PC-9 (cell line): ENCODE data around the gene SAMHD1. TPM values are rescaled to one million over a fixed set of nuclear protein-coding genes. Genes with fewer than 3 reads are reported as not detected.

Source experiments
- BruUV-seq: library from RNA; stranded (reverse); fragments of 400-500 nt; replicated peaks from 2 replicates; lab custom pipeline; 2021; lab: Mats Ljungman, UMichigan
- CTCF ChIA-PET: fragments of 300-600 bp; sonication (Branson Sonifier 250); formaldehyde crosslinking; loops from one replicate; lab custom pipeline; 2022; ENCODE audit warnings: antibody characterized with exemption; lab: Charles Lee
- POLR2A ChIA-PET: fragments of 300-600 bp; sonication (Branson Sonifier 250); formaldehyde crosslinking; loops from one replicate; lab custom pipeline; 2022; ENCODE audit warnings: antibody characterized with exemption; ENCODE audit not compliant: unreplicated experiment; lab: Charles Lee
- DNase-seq, 2 experiments: peaks; one replicate each; pipeline versions ENCODE4 v3.0.0 to v3.0.0-alpha.2; 2015 to 2022; ENCODE audit warnings: mixed read lengths in 1 of 2
- H2AFZ ChIP-seq: fragments of 200-600 bp; sonication (generic); 2 replicates; pipeline ENCODE4 v1.8.1; 2017; ENCODE audit warnings: antibody characterized with exemption
- H3F3A ChIP-seq: fragments of 200-600 bp; sonication (generic); 2 replicates; pipeline ENCODE4 v1.8.1; 2017; ENCODE audit warnings: antibody characterized with exemption, mild to moderate bottlenecking, low read depth; ENCODE audit not compliant: insufficient read depth
- H3K27ac ChIP-seq: fragments of 200-600 bp; sonication (generic); 2 replicates; pipeline ENCODE4 v1.6.1; 2016; ENCODE audit warnings: mixed run types
- H3K27me3 ChIP-seq: fragments of 200-600 bp; sonication (generic); 2 replicates; pipeline ENCODE4 v1.6.1; 2016; ENCODE audit warnings: low read depth, mixed run types; ENCODE audit not compliant: insufficient read depth
- H3K36me3 ChIP-seq: fragments of 200-600 bp; sonication (generic); 2 replicates; pipeline ENCODE4 v1.6.1; 2016; ENCODE audit warnings: low read depth, mixed run types
- H3K4me1 ChIP-seq: fragments of 200-600 bp; sonication (generic); replicated peaks from 2 replicates; pipeline ENCODE4 v1.6.1; 2016; ENCODE audit warnings: mixed run types; ENCODE audit not compliant: insufficient read depth
- H3K4me2 ChIP-seq: fragments of 200-600 bp; sonication (generic); 2 replicates; pipeline ENCODE4 v1.6.1; 2017; ENCODE audit warnings: mixed run types
- H3K4me3 ChIP-seq: fragments of 200-600 bp; sonication (generic); 2 replicates; pipeline ENCODE4 v1.6.1; 2016; ENCODE audit warnings: mixed run types
- H3K79me2 ChIP-seq: fragments of 200-600 bp; sonication (generic); 2 replicates; pipeline ENCODE4 v1.6.1; 2017; ENCODE audit warnings: low read depth, mixed run types
- H3K9me2 ChIP-seq: fragments of 200-600 bp; sonication (generic); 2 replicates; pipeline ENCODE4 v1.8.1; 2017; ENCODE audit warnings: mild to moderate bottlenecking; ENCODE audit not compliant: insufficient read depth
- H3K9me3 ChIP-seq: fragments of 200-600 bp; sonication (generic); 2 replicates; pipeline ENCODE4 v1.8.1; 2016; ENCODE audit warnings: low read depth; ENCODE audit not compliant: insufficient read depth
- H4K20me1 ChIP-seq: fragments of 200-600 bp; sonication (generic); 2 replicates; pipeline ENCODE4 v1.8.1; 2017; ENCODE audit not compliant: insufficient read depth
- CTCF ChIP-seq: fragments of 200-600 bp; sonication (generic); conservative IDR thresholded peaks from 2 replicates; pipeline ENCODE4 v1.6.1; 2017; ENCODE audit warnings: mixed run types, antibody characterized with exemption, mild to moderate bottlenecking, moderate library complexity
- EZH2 ChIP-seq: fragments of 200-600 bp; sonication (generic); IDR thresholded peaks from 2 replicates; pipeline ENCODE4 v1.8.0; 2017; ENCODE audit warnings: antibody characterized with exemption, low read depth
- intact Hi-C: fragments of 100-400 bp; cut with micrococcal nuclease; formaldehyde crosslinking; loops from one replicate; pipeline ENCODE4 v1.10.0; 2022; ENCODE audit not compliant: unreplicated experiment
- total RNA-seq: library from RNA; stranded (reverse); gene quantifications from 2 replicates; pipeline ENCODE4 v1.2.3, GENCODE V29; 2021

Gene SAMHD1
- total RNA-seq, 1 experiment from 2014 or later, result 21.2 TPM

DNA sequence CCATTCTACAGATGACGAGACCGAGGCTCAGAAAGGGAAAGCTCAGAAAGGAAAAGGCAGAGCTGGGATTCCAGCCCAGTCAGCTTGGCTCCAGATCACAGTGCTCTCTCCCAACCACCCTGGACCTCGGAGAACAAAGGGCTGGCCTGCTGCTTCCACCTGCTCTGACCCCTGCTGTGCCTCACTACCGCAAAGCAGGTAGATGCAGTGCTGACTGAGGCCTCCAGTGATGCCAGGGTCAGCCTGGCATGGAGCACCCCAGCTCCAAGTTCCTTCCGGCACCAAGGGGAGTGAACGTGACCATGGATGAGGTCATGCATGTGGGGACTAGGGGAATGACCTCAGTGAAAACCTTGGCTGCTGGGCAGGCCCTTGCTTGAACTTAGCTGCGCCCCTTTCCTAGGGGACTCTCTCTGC, 96.3 kb downstream of the SAMHD1 start:
- H4K20me1 ChIP-seq, result no peaks in the 10 kb centered on the region
- no peaks in the 10 kb centered on the region for H3K36me3 ChIP-seq
- no TSS peak for BruUV-seq
- no peaks in the 10 kb centered on the region for H3K27me3 ChIP-seq
- H3K4me3 ChIP-seq, result no peak overlapping the region
- no peak overlapping the region for H3K27ac ChIP-seq
- ChIA-PET POLR2A (no interaction called here), CTCF (no interaction called here)
- H3K79me2 ChIP-seq, result no peaks in the 10 kb centered on the region
- TF ChIP-seq CTCF, result no peak
- no peak for TF ChIP-seq EZH2
- H3K9me2 ChIP-seq, result no peaks in the 10 kb centered on the region
- H2AFZ ChIP-seq, result no peak overlapping the region
- intact Hi-C loops, result no loop called here
- H3F3A ChIP-seq, result peaks cover 5% of the 10 kb centered on the region; the same call in 1 of the 2 replicates
- DNase-seq, result no peak
- no peak overlapping the region for H3K4me2 ChIP-seq
- no peaks in the 10 kb centered on the region for H3K9me3 ChIP-seq
- no peaks in the 10 kb centered on the region for H3K4me1 ChIP-seq

GRCh38 chr20:36854348-36855240, 96.9 kb downstream of the SAMHD1 start:
- no peaks in the 10 kb centered on the region for H3K79me2 ChIP-seq
- no peaks in the 10 kb centered on the region for H3K36me3 ChIP-seq

GRCh38 chr20:36852187-36852586, 99.3 kb downstream of the SAMHD1 start:
- Histone ChIP-seq H4K20me1 (no peaks in the 10 kb centered on the region), H3K27me3 (no peaks in the 10 kb centered on the region), H3K79me2 (no peaks in the 10 kb centered on the region), H3K36me3 (no peaks in the 10 kb centered on the region), H3K4me3 (no peak overlapping the region), H3K27ac (no peak overlapping the region), H3K9me3 (no peaks in the 10 kb centered on the region), H3F3A (peaks cover 4% of the 10 kb centered on the region; the same call in 1 of the 2 replicates), H3K4me2 (no peak overlapping the region), H3K4me1 (peaks cover 4% of the 10 kb centered on the region), H3K9me2 (no peaks in the 10 kb centered on the region), H2AFZ (no peak overlapping the region)
- no peak for TF ChIP-seq CTCF
- TF ChIP-seq EZH2, result no peak
- ChIA-PET CTCF (no interaction called here), POLR2A (no interaction called here)
- no TSS peak for BruUV-seq
- intact Hi-C loops, result no loop called here
- DNase-seq, result no peak

More at GRCh38 chr20:36854348-36855240, 96.9 kb downstream of the SAMHD1 start:
- Histone ChIP-seq H3K4me1 (no peaks in the 10 kb centered on the region), H3K9me2 (no peaks in the 10 kb centered on the region), H3K27ac (no peak overlapping the region), H3K4me2 (no peak overlapping the region), H3K4me3 (no peak overlapping the region), H3F3A (no peaks in the 10 kb centered on the region; the same call in 1 of the 2 replicates), H2AFZ (no peak overlapping the region), H3K9me3 (no peaks in the 10 kb centered on the region), H3K27me3 (no peaks in the 10 kb centered on the region), H4K20me1 (no peaks in the 10 kb centered on the region)
- ChIA-PET CTCF (interaction anchor here (0.7 kb wide), 1 partner anchor 46 kb away, joined by 10 read pairs; no protein-coding TSS in a partner anchor), POLR2A (no interaction called here)
- intact Hi-C loops, result no loop called here
- TF ChIP-seq CTCF (no peak), EZH2 (no peak)
- BruUV-seq, result no TSS peak
- no peak for DNase-seq
